Upper lobe of right lung (tissue), 1 donor: ENCODE measurements around the gene APBA2. TPM values are rescaled to one million over a fixed set of nuclear protein-coding genes. Genes with fewer than 3 reads are reported as not detected.

Experiments
- ATAC-seq: fragments of 200-7000 bp; cut with Tn5 transposase; one replicate; pipeline ENCODE4 v1.9.1; 2020; ENCODE audit warnings: mild to moderate bottlenecking, moderate library complexity
- DNase-seq: peaks from one replicate; pipeline ENCODE4 v3.0.0-alpha.2; 2020
- H3K27ac ChIP-seq: fragments of 200-600 bp; one replicate; pipeline ENCODE4 v1.8.0; 2022
- H3K27me3 ChIP-seq: fragments of 200-600 bp; one replicate; pipeline ENCODE4 v1.8.0; 2022; ENCODE audit warnings: mild to moderate bottlenecking
- H3K36me3 ChIP-seq: fragments of 200-600 bp; one replicate; pipeline ENCODE4 v1.8.0; 2022
- H3K4me1 ChIP-seq: fragments of 200-600 bp; one replicate; pipeline ENCODE4 v1.8.0; 2022
- H3K4me3 ChIP-seq: fragments of 200-600 bp; one replicate; pipeline ENCODE4 v1.8.0; 2022; ENCODE audit warnings: mild to moderate bottlenecking
- H3K9me3 ChIP-seq: fragments of 200-600 bp; one replicate; pipeline ENCODE4 v1.8.0; 2022
- CTCF ChIP-seq: fragments of 200-600 bp; IDR thresholded peaks from one replicate; pipeline ENCODE4 v1.8.0; 2022; ENCODE audit warnings: antibody characterized with exemption
- intact Hi-C: fragments of 100-400 bp; cut with DNase I; formaldehyde crosslinking; loops from one replicate; pipeline ENCODE4 v1.11.0; 2022
- total RNA-seq: library from RNA; stranded (reverse); fragmentation: NEBNext Ultra II Directional; extraction: Animal tissue kit (Norgen Biotek cat#: 25700); gene quantifications from one replicate; pipeline ENCODE4 v1.2.1, GENCODE V29; 2021
- donor health status: DM: no; HTN: yes; CAD: no; lungs with severe emphysema.

APBA2 gene
- total RNA-seq, 1 donor from 2014 or later: 4.2 TPM

GRCh38 chr15:28904003-28904402 is 18.2 kb downstream of the APBA2 start:
- no peak for TF ChIP-seq CTCF
- Histone ChIP-seq H3K4me1 (no peaks in the 10 kb centered on the region), H3K27me3 (no peaks in the 10 kb centered on the region), H3K36me3 (no peaks in the 10 kb centered on the region), H3K4me3 (no peak overlapping the region), H3K9me3 (no peaks in the 10 kb centered on the region), H3K27ac (no peak overlapping the region)
- ATAC-seq: no peak
- intact Hi-C loops: no loop called here
- DNase-seq: peak; percentile 48

- no peak for ATAC-seq
Measured at GRCh38 chr15:28904541-28905315, 19.0 kb downstream of the APBA2 start.

GRCh38 chr15:28907338-28907960 is 21.7 kb downstream of the APBA2 start:
- DNase-seq (peak; percentile 27), ATAC-seq (no peak)
- no peak overlapping the region for H3K27ac ChIP-seq
- intact Hi-C loops: no loop called here
- no peaks in the 10 kb centered on the region for H3K27me3 ChIP-seq
- H3K9me3 ChIP-seq: no peaks in the 10 kb centered on the region
- H3K4me3 ChIP-seq: no peak overlapping the region
- no peaks in the 10 kb centered on the region for H3K4me1 ChIP-seq
- TF ChIP-seq CTCF: no peak
- no peaks in the 10 kb centered on the region for H3K36me3 ChIP-seq

More at GRCh38 chr15:28904541-28905315, 19.0 kb downstream of the APBA2 start:
- no peak for TF ChIP-seq CTCF
- Histone ChIP-seq H3K27ac (no peak overlapping the region), H3K4me1 (no peaks in the 10 kb centered on the region), H3K36me3 (no peaks in the 10 kb centered on the region), H3K9me3 (no peaks in the 10 kb centered on the region), H3K27me3 (no peaks in the 10 kb centered on the region), H3K4me3 (no peak overlapping the region)
- intact Hi-C loops: no loop called here
- DNase-seq: peak; percentile 40

- no peak for TF ChIP-seq CTCF
- ATAC-seq: no peak
- Histone ChIP-seq H3K4me3 (no peak overlapping the region), H3K9me3 (no peaks in the 10 kb centered on the region), H3K27ac (no peak overlapping the region), H3K27me3 (no peaks in the 10 kb centered on the region), H3K4me1 (no peaks in the 10 kb centered on the region), H3K36me3 (no peaks in the 10 kb centered on the region)
- peak; percentile 5 for DNase-seq
- intact Hi-C loops: no loop called here
Measured at GRCh38 chr15:28909958-28910500, 24.3 kb downstream of the APBA2 start.

GRCh38 chr15:28911310-28911931 is 25.6 kb downstream of the APBA2 start:
- DNase-seq: peak; percentile 7

More at GRCh38 chr15:28911310-28911931, 25.6 kb downstream of the APBA2 start:
- Histone ChIP-seq H3K27me3 (no peaks in the 10 kb centered on the region), H3K4me1 (no peaks in the 10 kb centered on the region), H3K9me3 (no peaks in the 10 kb centered on the region), H3K4me3 (no peak overlapping the region), H3K27ac (no peak overlapping the region), H3K36me3 (no peaks in the 10 kb centered on the region)
- intact Hi-C loops: no loop called here
- no peak for TF ChIP-seq CTCF
- no peak for ATAC-seq
